Activated T-helper 9 cell treated with anti-CD3 and anti-CD28 coated beads, Interleukin-2, amount 50 U/mL, for 16 hours (primary cell): ENCODE data around the gene CD44.
"Not testable (repeated sequence)": the region's sequence is repeated elsewhere in the genome, so short reads cannot be mapped to it uniquely, and the experiment has no call there.

Source experiments
- DNase-seq: peaks from one replicate; pipeline ENCODE4 v3.0.0-alpha.2; 2020; ENCODE audit warnings: low read depth

Gene CD44

GRCh38 chr11:35214226-35214770, 75.3 kb downstream of the CD44 start:
- DNase-seq = no peak

GRCh38 chr11:35214792-35215193, 75.8 kb downstream of the CD44 start:
- DNase-seq = no peak

GRCh38 chr11:35215945-35216344, 77.0 kb downstream of the CD44 start:
- DNase-seq = no peak

- no peak for DNase-seq
These were observed 78.1 kb downstream of the CD44 start for GRCh38 chr11:35216962-35217678.

GRCh38 chr11:35218956-35219355, 80.0 kb downstream of the CD44 start:
- no peak for DNase-seq

- no peak for DNase-seq
These were observed 84.4 kb downstream of the CD44 start for GRCh38 chr11:35223371-35223796.

GRCh38 chr11:35223991-35224390, 85.0 kb downstream of the CD44 start:
- no peak for DNase-seq

GRCh38 chr11:35225946-35226520, 87.1 kb downstream of the CD44 start:
- no peak for DNase-seq

GRCh38 chr11:35226756-35227155, 87.8 kb downstream of the CD44 start:
- DNase-seq = not testable (repeated sequence)

GRCh38 chr11:35227576-35228327, 88.8 kb downstream of the CD44 start:
- DNase-seq = no peak

- DNase-seq = no peak
These were observed 89.4 kb downstream of the CD44 start for GRCh38 chr11:35228328-35228725.

GRCh38 chr11:35230388-35230787, 91.4 kb downstream of the CD44 start:
- no peak for DNase-seq

- DNase-seq = no peak
These were observed 92.3 kb downstream of the CD44 start for GRCh38 chr11:35231076-35231860.

- DNase-seq = no peak
These were observed 93.9 kb downstream of the CD44 start for GRCh38 chr11:35232891-35233330.

- no peak for DNase-seq
These were observed 94.5 kb downstream of the CD44 start for GRCh38 chr11:35233518-35233917.

- no peak for DNase-seq
These were observed 95.6 kb downstream of the CD44 start for GRCh38 chr11:35234460-35235156.

- no peak for DNase-seq
These were observed 96.1 kb downstream of the CD44 start for GRCh38 chr11:35235157-35235468.

GRCh38 chr11:35235498-35235897, 96.5 kb downstream of the CD44 start:
- no peak for DNase-seq

GRCh38 chr11:35235936-35236666, 97.1 kb downstream of the CD44 start:
- peak; percentile 25 for DNase-seq

GRCh38 chr11:35236667-35237003, 97.7 kb downstream of the CD44 start:
- DNase-seq = no peak

- DNase-seq = no peak
These were observed 98.4 kb downstream of the CD44 start for GRCh38 chr11:35237351-35237750.
